IMR-90 (cell line): Measurements from ENCODE around the gene AAK1. TPM values are rescaled to one million over a fixed set of nuclear protein-coding genes. Genes with fewer than 3 reads are reported as not detected.

Experiments
- ATAC-seq: fragments of 200-7000 bp; cut with Tn5 transposase; 2 replicates; pipeline ENCODE4 v1.9.1; 2020; ENCODE audit warnings: low read depth, mild to moderate bottlenecking, moderate library complexity
- BruUV-seq: library from RNA; stranded (reverse); fragments of 400-500 nt; replicated peaks from 2 replicates; lab custom pipeline; 2021; lab: Mats Ljungman, UMichigan
- CTCF ChIA-PET: fragments of 300-600 bp; formaldehyde crosslinking; extraction: SDS; loops from one replicate; lab custom pipeline; 2021; ENCODE audit warnings: antibody characterized with exemption; lab: Yijun Ruan, JAX
- POLR2A ChIA-PET: fragments of 300-600 bp; sonication (Branson Sonifier 250); formaldehyde crosslinking; loops from one replicate; lab custom pipeline; 2022; ENCODE audit warnings: antibody characterized with exemption; ENCODE audit not compliant: unreplicated experiment; lab: Charles Lee
- DNase-seq: peaks from one replicate; pipeline ENCODE4 v3.0.0; 2013
- H2AFZ ChIP-seq: replicated peaks from 2 replicates; pipeline ENCODE3; 2013; ENCODE audit warnings: low read length, mild to moderate bottlenecking; ENCODE audit not compliant: poor library complexity
- H2AK5ac ChIP-seq: 2 replicates; pipeline ENCODE4 v1.6.1; 2013; ENCODE audit warnings: low read depth, low read length, inconsistent platforms
- H2AK9ac ChIP-seq: replicated peaks from 2 replicates; pipeline ENCODE3; 2013; ENCODE audit warnings: mild to moderate bottlenecking, low read depth, low read length, moderate library complexity; ENCODE audit not compliant: poor library complexity
- H2BK120ac ChIP-seq: 2 replicates; pipeline ENCODE4 v1.6.1; 2013; ENCODE audit warnings: low read depth, low read length, inconsistent platforms
- H2BK15ac ChIP-seq: 3 replicates; pipeline ENCODE4 v1.6.1; 2013; ENCODE audit warnings: low read depth, low read length, inconsistent platforms
- H2BK20ac ChIP-seq: 2 replicates; pipeline ENCODE4 v1.6.1; 2013; ENCODE audit warnings: low read depth, mild to moderate bottlenecking, inconsistent platforms, low read length, moderate library complexity
- H2BK5ac ChIP-seq: 2 replicates; pipeline ENCODE4 v1.6.1; 2013; ENCODE audit warnings: mild to moderate bottlenecking, low read depth, low read length, inconsistent platforms; ENCODE audit not compliant: poor library complexity, severe bottlenecking
- H3K14ac ChIP-seq: replicated peaks from 2 replicates; pipeline ENCODE4 v1.6.1; 2013; ENCODE audit warnings: low read depth, low read length, inconsistent platforms
- H3K18ac ChIP-seq: 2 replicates; pipeline ENCODE4 v1.6.1; 2013; ENCODE audit warnings: low read depth, low read length, control low read depth
- H3K23ac ChIP-seq: 2 replicates; pipeline ENCODE4 v1.6.1; 2013; ENCODE audit warnings: low read depth, low read length, inconsistent platforms
- H3K27ac ChIP-seq: 2 replicates; pipeline ENCODE4 v1.5.1; 2013; ENCODE audit warnings: mild to moderate bottlenecking, control low read depth, low read length; ENCODE audit not compliant: insufficient read depth
- H3K27me3 ChIP-seq: 2 replicates; pipeline ENCODE4 v1.6.1; 2013; ENCODE audit warnings: low read length; ENCODE audit not compliant: control insufficient read depth, insufficient read depth
- H3K36me3 ChIP-seq: 2 replicates; pipeline ENCODE4 v1.6.1; 2013; ENCODE audit warnings: low read length, mixed read lengths; ENCODE audit not compliant: control insufficient read depth, insufficient read depth
- H3K4ac ChIP-seq: 2 replicates; pipeline ENCODE4 v1.6.1; 2013; ENCODE audit warnings: low read depth, low read length, inconsistent platforms
- H3K4me1 ChIP-seq: 2 replicates; pipeline ENCODE4 v1.6.1; 2013; ENCODE audit warnings: low read length, mixed read lengths; ENCODE audit not compliant: control insufficient read depth, insufficient read depth
- H3K4me2 ChIP-seq: 2 replicates; pipeline ENCODE4 v1.6.1; 2013; ENCODE audit warnings: low read depth, mild to moderate bottlenecking, control low read depth, low read length, moderate library complexity
- H3K4me3 ChIP-seq: 2 replicates; pipeline ENCODE4 v1.5.1; 2013; ENCODE audit warnings: low read depth, mild to moderate bottlenecking, control low read depth, low read length, moderate library complexity; ENCODE audit not compliant: insufficient read depth
- H3K56ac ChIP-seq: 2 replicates; pipeline ENCODE4 v1.6.1; 2013; ENCODE audit warnings: low read length, inconsistent platforms; ENCODE audit not compliant: insufficient read depth; ENCODE audit errors: extremely low read depth
- H3K79me1 ChIP-seq, 2 experiments: 2 replicates each; pipeline ENCODE4 v1.6.1; 2013; ENCODE audit warnings: low read length in 2 of 2, inconsistent platforms in 1 of 2, low read depth in 1 of 2
- H3K9ac ChIP-seq: 2 replicates; pipeline ENCODE4 v1.6.1; 2013; ENCODE audit warnings: low read depth, low read length, control low read depth
- H3K9me1 ChIP-seq: 2 replicates; pipeline ENCODE4 v1.6.1; 2013; ENCODE audit warnings: low read length, inconsistent platforms; ENCODE audit not compliant: insufficient read depth
- H3K9me3 ChIP-seq: 2 replicates; pipeline ENCODE4 v1.6.1; 2013; ENCODE audit warnings: low read length; ENCODE audit not compliant: control insufficient read depth, insufficient read depth
- H4K20me1 ChIP-seq: 2 replicates; pipeline ENCODE4 v1.6.1; 2013; ENCODE audit warnings: low read length, inconsistent platforms; ENCODE audit not compliant: insufficient read depth
- H4K5ac ChIP-seq: 2 replicates; pipeline ENCODE4 v1.6.1; 2013; ENCODE audit warnings: mild to moderate bottlenecking, low read depth, low read length, control low read depth
- H4K8ac ChIP-seq, 2 experiments: 2 replicates each; pipeline ENCODE4 v1.6.1; 2013; ENCODE audit warnings: low read depth in 2 of 2, low read length in 2 of 2, control low read depth in 1 of 2, inconsistent platforms in 1 of 2
- H4K91ac ChIP-seq: 2 replicates; pipeline ENCODE4 v1.6.1; 2013; ENCODE audit warnings: low read depth, low read length, inconsistent platforms; ENCODE audit not compliant: insufficient read depth
- CHD1 ChIP-seq: IDR thresholded peaks from 2 replicates; pipeline ENCODE4 v1.6.1; 2012; ENCODE audit warnings: low read depth, low read length, improper control_type of control experiment
- ELK1 ChIP-seq: fragments of 150-350 bp; IDR thresholded peaks from 2 replicates; pipeline ENCODE4 v1.6.1; 2016; ENCODE audit warnings: low read depth, mild to moderate bottlenecking, low read length, moderate library complexity, borderline replicate concordance
- RFX5 ChIP-seq: IDR thresholded peaks from 2 replicates; pipeline ENCODE4 v1.8.0; 2012; ENCODE audit warnings: low read depth, mild to moderate bottlenecking, low read length, moderate library complexity
- SMC3 ChIP-seq: fragments of 150-350 bp; IDR thresholded peaks from 2 replicates; pipeline ENCODE4 v1.6.1; 2016; ENCODE audit warnings: low read depth, mild to moderate bottlenecking, antibody characterized with exemption, low read length, moderate library complexity
- WGBS, 2 experiments: methylation state at CpG; one replicate each; pipeline versions ENCODE4 v1.1.5 to v1.1.7; 2013; ENCODE audit warnings: missing lambda C conversion rate in 2 of 2; ENCODE audit not compliant: insufficient read length in 1 of 2; ENCODE audit errors: extremely low coverage in 2 of 2; 5-methylcytosine and 5-hydroxymethylcytosine counted together
- dilution Hi-C: fragments of 300-500 bp; cut with HindIII; formaldehyde crosslinking; loops from one replicate; pipeline ENCODE4 v1.14.3; 2018; ENCODE audit warnings: low sequenced_read_pairs; ENCODE audit not compliant: unreplicated experiment
- in situ Hi-C: fragments of 300-500 bp; cut with MboI; formaldehyde crosslinking; loops from 3 replicates; pipeline ENCODE4 v1.14.3; 2019; ENCODE audit warnings: low sequenced_read_pairs, inconsistent platforms, mixed read lengths
- intact Hi-C: fragments of 100-400 bp; cut with micrococcal nuclease; formaldehyde crosslinking; loops from 2 replicates; pipeline ENCODE4 v1.10.0; 2022
- polyA plus RNA-seq, 3 experiments: library from polyadenylated mRNA; depleted of rRNA; stranded (reverse); fragments of >200 nt; gene quantifications; 2 replicates each; pipeline ENCODE4 v1.2.3, GENCODE V29; 2012; ENCODE audit warnings: low replicate concordance in 1 of 3
- total RNA-seq: library from RNA; depleted of rRNA; stranded (reverse); fragments of >200 nt; gene quantifications from 2 replicates; pipeline ENCODE4 v1.2.3, GENCODE V29; 2012

The AAK1 gene
- total and polyA plus RNA-seq, 2 of the 4 experiments (the other 2 are of a cell fraction), result 21.9 to 26.5 TPM

GRCh38 chr2:69469375-69469774 is 174.2 kb downstream of the AAK1 start:
- Histone ChIP-seq H2BK120ac (no peak overlapping the region), H2AK5ac (no peak overlapping the region), H4K8ac (no peak overlapping the region), H2BK5ac (no peak overlapping the region), H4K5ac (no peak overlapping the region), H3K18ac (no peak overlapping the region), H3K27ac (no peak overlapping the region), H2BK15ac (no peak overlapping the region), H3K36me3 (peaks cover 19% of the 10 kb centered on the region), H2AFZ (no peak overlapping the region), H3K4me1 (no peaks in the 10 kb centered on the region), H2AK9ac (no peak overlapping the region), H3K56ac (no peak overlapping the region), H3K14ac (no peak overlapping the region), H3K4me2 (no peak overlapping the region), H3K4me3 (no peak overlapping the region), H4K20me1 (no peaks in the 10 kb centered on the region; the same call in 1 of the 2 replicates), H2BK20ac (no peak overlapping the region), H3K23ac (no peak overlapping the region), H3K4ac (no peak overlapping the region), H3K9me3 (no peaks in the 10 kb centered on the region), H3K9me1 (peaks cover 10% of the 10 kb centered on the region), H4K91ac (no peak overlapping the region), H3K79me1 (peaks cover 7 to 31% of the 10 kb centered on the region in 2 experiments), H3K9ac (no peak overlapping the region), H3K27me3 (no peaks in the 10 kb centered on the region)
- ATAC-seq (no peak), DNase-seq (no peak)
- dilution Hi-C loops, result no loop called here
- ChIA-PET POLR2A (no interaction called here), CTCF (no interaction called here)
- 100% methylated on average over 1 of the region's 3 CpGs; no CpG with 5 or more reads in 1 of the 2 experiments for WGBS, 2 experiments
- no TSS peak for BruUV-seq
- no peak for TF ChIP-seq RFX5
- no peak for TF ChIP-seq ELK1
- TF ChIP-seq CHD1, result no peak
- no peak for TF ChIP-seq SMC3
- intact Hi-C loops, result no loop called here
- in situ Hi-C loops, result no loop called here
